Activated effector memory CD4-positive, alpha-beta T cell treated with anti-CD3 and anti-CD28 coated beads, Interleukin-2, amount 50 U/mL, for 16 hours (primary cell): ENCODE results near the gene RHEB.
"Not testable (repeated sequence)": the region's sequence is repeated elsewhere in the genome, so short reads cannot be mapped to it uniquely, and the experiment has no call there.

ENCODE experiments used
- DNase-seq: peaks from one replicate; pipeline ENCODE4 v3.0.0-alpha.2; 2020

Gene RHEB, protein sequence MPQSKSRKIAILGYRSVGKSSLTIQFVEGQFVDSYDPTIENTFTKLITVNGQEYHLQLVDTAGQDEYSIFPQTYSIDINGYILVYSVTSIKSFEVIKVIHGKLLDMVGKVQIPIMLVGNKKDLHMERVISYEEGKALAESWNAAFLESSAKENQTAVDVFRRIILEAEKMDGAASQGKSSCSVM

DNA sequence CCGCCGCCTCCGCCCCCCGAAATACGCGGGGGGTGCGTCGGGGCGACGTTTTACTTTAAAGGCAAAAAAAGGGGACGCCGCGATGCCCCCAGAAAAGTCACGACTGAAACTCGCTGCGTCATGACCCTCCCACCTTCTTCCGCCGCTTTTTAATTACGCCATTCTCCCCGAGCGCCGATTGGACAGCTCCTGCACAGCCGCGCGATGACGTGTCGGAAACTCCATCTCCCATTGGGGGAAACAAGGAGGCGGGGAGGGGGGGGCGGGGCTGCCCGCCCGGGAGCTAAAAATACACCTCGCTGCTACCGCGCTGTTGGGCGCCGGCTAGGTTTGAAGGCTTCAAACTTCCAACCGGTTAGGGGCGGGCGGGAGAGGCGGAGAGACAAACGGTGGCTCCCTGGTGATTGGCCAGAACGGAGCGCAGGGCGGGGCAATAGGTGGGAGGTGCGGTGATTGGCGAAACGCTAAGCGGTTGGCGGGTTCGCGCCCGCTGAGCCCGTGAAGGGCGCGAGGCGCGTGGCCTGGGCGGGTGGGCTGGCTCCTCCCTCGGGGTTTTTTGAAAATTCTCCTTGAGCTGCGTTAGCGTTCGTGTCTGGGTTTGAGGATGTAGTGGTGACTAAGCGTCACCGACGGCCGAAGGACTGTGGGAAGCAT lies at the start of gene RHEB:
Gene RHEB (minus strand): TSS at position 131 of the 654 bp plus-strand sequence. CDS start 384 bp downstream, outside the sequence.
- DNase-seq: peak; percentile 99

DNA sequence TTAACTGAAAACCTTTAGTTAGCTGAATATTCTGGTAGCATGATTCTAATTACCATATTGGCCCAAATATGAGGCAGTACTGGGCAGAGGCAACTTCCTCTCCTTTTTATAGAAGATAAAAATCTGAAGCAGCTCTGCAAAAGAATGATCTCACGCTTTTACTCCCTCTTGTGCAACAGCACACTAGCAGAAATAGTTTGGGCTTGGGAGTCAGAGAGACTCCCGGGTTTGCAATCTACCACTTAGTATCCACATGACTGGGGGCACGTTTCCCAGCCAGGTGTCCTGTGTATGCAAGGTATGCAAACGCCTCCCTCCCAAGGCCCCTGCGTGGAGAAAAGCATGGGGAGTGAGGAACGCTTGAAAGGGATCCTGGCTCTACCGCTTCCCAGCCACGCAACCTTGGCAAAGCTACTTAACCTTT lies 47.2 kb upstream of the RHEB start:
- no peak for DNase-seq

- DNase-seq: no peak
Observed at GRCh38 chr7:151565541-151565940, 45.8 kb upstream of the RHEB start.

GRCh38 chr7:151560243-151560642 lies 40.5 kb upstream of the RHEB start:
- no peak for DNase-seq

GRCh38 chr7:151559557-151560183 lies 40.0 kb upstream of the RHEB start:
- DNase-seq: no peak

DNA sequence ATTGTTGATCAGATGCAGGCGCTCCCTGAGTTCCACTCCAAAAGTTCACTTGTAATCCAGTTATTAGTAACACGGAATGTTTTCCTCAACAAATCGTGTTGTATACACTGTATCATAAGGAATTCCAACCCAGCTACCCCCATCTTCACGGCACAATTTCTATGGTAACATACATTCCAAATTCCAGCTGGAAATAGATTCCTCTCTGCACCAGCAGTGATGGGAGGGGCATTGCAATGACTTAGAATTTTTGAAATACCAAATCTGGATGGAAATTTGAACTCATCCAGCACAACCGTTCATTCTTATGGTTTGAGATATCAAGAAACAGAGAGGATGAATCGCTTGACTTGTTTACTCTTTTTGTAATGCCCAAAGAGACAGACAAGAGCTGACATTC lies 38.9 kb upstream of the RHEB start:
- DNase-seq: no peak

- no peak for DNase-seq
Observed at GRCh38 chr7:151556592-151556991, 36.9 kb upstream of the RHEB start.

GRCh38 chr7:151553356-151553755 lies 33.7 kb upstream of the RHEB start:
- DNase-seq: no peak

DNA sequence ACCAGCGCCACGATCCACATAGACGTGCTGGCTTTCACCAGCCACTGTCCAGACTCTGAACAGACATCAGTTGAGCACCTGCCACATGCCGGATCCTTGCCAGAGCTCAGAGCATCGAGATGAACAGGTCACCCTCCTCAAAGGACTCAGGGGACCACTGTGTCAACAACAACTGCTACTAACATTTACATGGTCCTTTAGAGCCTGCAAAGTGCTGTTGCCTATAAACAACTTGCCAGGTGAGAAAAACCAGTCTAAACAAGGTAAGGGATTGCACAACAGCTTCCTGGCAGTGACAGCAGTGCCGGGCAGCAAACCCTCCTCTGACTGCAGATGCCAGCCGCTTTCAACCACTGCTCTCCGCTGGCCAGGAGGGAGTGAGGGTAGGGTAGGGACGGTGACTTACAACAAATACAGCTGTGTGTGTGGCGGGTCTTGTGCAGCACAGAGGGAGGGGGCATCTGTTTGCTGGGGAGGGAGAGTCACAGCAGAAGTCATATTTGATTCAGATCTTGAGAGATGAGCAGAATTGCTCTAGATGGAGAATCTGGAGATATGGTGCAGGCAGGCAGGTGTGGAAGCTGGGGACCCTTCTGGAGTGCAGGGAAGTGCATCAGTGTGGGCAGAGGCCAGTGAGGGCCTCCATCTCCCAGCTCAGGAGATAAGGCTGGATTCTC lies 32.8 kb upstream of the RHEB start:
- no peak for DNase-seq

- no peak for DNase-seq
Observed at GRCh38 chr7:151551820-151552219, 32.1 kb upstream of the RHEB start.

GRCh38 chr7:151550656-151551286 lies 31.1 kb upstream of the RHEB start:
- no peak for DNase-seq

DNA sequence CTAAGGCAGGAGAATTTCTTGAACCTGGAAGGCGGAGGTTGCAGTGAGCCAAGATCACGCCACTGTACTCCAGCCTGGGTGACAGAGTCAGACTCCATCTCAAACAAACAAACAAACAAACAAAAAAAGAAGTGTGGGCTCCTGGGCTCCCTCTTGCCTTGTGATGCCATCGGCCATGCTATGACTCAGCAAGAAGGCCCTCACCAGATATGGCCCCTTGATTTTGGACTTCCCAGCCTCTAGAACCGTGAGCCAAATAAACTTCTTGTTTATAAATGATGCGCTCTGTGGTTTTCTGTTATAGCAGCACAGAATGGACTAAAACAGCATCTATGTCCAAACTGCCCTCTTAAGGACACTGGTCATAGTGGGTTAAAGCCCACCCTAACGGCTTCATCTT lies 29.9 kb upstream of the RHEB start:
- DNase-seq: no peak

- no peak for DNase-seq
Observed at GRCh38 chr7:151549083-151549482, 29.4 kb upstream of the RHEB start.

GRCh38 chr7:151544183-151544582 lies 24.5 kb upstream of the RHEB start:
- no peak for DNase-seq

GRCh38 chr7:151542606-151543130 lies 23.0 kb upstream of the RHEB start:
- DNase-seq: no peak

- DNase-seq: no peak
Observed at GRCh38 chr7:151541709-151542499, 22.2 kb upstream of the RHEB start.

- no peak for DNase-seq
Observed at GRCh38 chr7:151540146-151540545, 20.5 kb upstream of the RHEB start.

DNA sequence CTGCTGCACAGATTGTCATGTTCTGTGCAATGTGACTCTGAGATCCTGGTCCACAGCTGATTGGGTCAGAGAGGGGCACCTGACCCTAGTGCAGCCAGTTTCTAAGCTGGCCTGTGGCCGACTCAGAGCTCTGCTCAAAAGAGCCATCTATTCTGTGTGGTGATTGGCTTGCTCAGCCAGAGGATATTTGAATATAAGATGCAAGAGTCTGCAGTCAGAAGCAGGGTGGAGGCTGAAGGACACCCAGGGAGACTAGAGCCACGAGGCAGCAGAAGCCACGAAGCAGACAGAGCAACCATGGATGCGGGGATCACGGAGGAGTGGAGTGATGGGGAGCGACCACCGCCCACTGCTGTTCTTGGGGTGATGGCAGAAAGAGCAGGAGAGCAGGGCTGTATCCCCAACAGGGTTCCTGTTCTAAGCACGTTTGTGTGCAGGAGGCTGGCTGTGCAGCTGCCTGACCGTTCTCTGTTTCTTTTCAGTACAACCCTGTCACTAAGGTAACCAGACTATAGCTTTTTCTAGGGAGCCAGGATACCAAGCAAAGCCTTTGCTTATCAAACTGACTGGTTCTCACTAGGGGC lies 19.5 kb upstream of the RHEB start:
- DNase-seq: no peak

GRCh38 chr7:151537818-151538561 lies 18.3 kb upstream of the RHEB start:
- DNase-seq: no peak

GRCh38 chr7:151536178-151536577 lies 16.5 kb upstream of the RHEB start:
- DNase-seq: not testable (repeated sequence)

DNA sequence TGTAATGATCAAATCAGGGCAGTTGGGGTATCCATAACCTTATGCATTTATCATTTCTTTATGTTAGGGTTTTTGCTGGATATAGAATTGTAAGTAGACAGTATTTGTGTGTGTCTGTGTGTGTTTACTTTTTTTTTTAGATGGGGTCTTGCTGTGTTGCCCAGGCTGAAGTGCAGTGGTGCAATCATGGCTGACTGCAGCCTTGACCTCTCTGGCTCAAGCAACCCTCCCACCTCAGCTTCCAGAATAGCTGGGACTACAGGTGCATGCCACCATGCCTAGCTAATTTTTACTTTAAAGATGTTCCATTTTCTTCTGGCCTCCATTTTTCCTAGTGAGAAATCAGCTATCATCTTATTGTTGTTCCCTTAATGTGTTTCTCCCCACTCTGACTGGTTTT lies 10.1 kb upstream of the RHEB start:
- DNase-seq: no peak
